ENCODE data around the gene ANO1. TPM values are rescaled to one million over a fixed set of nuclear protein-coding genes. Genes with fewer than 3 reads are reported as not detected.

Gene ANO1
- total RNA-seq, 1 experiment from 2014 or later, result 10.9 TPM

DNA sequence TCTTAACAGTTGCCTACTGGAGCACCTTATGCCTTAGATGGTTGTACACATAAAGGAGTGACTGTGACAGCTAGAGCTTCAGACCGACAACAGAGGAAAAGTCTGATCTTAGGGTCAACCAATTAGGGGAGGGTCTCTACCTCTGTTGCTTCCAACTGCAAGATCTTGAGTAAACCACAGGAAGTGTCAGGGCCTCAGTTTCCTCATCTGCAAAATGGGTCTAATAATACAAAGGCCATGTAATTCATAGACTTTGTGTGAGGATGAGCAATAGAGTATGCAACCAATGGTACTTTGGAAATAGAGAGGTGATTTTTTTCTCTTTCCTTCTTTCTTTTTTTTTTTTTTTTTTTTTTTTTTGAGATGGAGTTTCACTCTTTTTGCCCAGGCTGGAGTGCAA, 16.4 kb upstream of the ANO1 start:
- H2BK12ac ChIP-seq (ENCODE audit: insufficient read length, low read depth, low read length), result no peak overlapping the region
- H3K9ac ChIP-seq (ENCODE audit: extremely low read depth, insufficient read length, low read length), result no peak overlapping the region
- H3K4ac ChIP-seq (ENCODE audit: low read depth, low read length), result no peak overlapping the region
- Mint-ChIP-seq H3K27ac (no peak overlapping the region), H3K9me3 (peaks cover 13% of the 10 kb centered on the region in 2 experiments), H3K27me3 (ENCODE audit: low read depth) (peaks cover 19% of the 10 kb centered on the region), H3K4me1 (peaks cover 9 to 18% of the 10 kb centered on the region in 2 experiments; a peak in 3 of 4 replicates), H3K4me3 (no peak overlapping the region), H3K36me3 (ENCODE audit: insufficient read depth in 1 of 3, low read depth in 3 of 3) (peaks cover 0 to 12% (median 3%) of the 10 kb centered on the region in 3 experiments; a peak in 6 of 7 replicates)
- H3K56ac ChIP-seq (ENCODE audit: insufficient read length, low read depth, low read length), result no peak overlapping the region
- H3K79me2 ChIP-seq (ENCODE audit: insufficient read depth, low read length), result no peaks in the 10 kb centered on the region
- no peak overlapping the region for H4K8ac ChIP-seq (replicated peaks; ENCODE audit: insufficient read length, low read depth, low read length)
- no peak overlapping the region for H2AK5ac ChIP-seq (ENCODE audit: insufficient read length, low read length)
- no peaks in the 10 kb centered on the region for H3K27me3 ChIP-seq (ENCODE audit: insufficient read depth, low read length)
- H4K91ac ChIP-seq (ENCODE audit: insufficient read length, low read depth, low read length), result no peak overlapping the region
- no peaks in the 10 kb centered on the region for H3K79me1 ChIP-seq (ENCODE audit: insufficient read depth, low read depth, low read length, poor library complexity, severe bottlenecking)
- H3K4me2 ChIP-seq (ENCODE audit: insufficient read depth, insufficient read length, low read length), result no peak overlapping the region
- no peak overlapping the region for H2BK20ac ChIP-seq (ENCODE audit: low read depth, low read length, poor library complexity, severe bottlenecking)
- H3T11ph ChIP-seq (ENCODE audit: low read length), result no peak overlapping the region
- no peaks in the 10 kb centered on the region for H4K20me1 ChIP-seq (ENCODE audit: control insufficient read depth, insufficient read depth, insufficient read length)
- H2BK15ac ChIP-seq (ENCODE audit: low read depth, low read length), result no peak overlapping the region
- WGBS (ENCODE audit: extremely low coverage, insufficient read length, low lambda C conversion rate), result no CpG with 5 or more reads among the region's 1 CpG
- no peak overlapping the region for H3K27ac ChIP-seq (ENCODE audit: insufficient read length, low read depth, low read length)
- H3K23me2 ChIP-seq (ENCODE audit: insufficient read length, low read depth, low read length, poor library complexity, severe bottlenecking), result no peaks in the 10 kb centered on the region
- H3K14ac ChIP-seq (ENCODE audit: insufficient read depth, low read length), result no peak overlapping the region
- H3K18ac ChIP-seq (ENCODE audit: insufficient read length, low read depth, low read length), result no peak overlapping the region
- H3K4me1 ChIP-seq (ENCODE audit: insufficient read depth, low read length), result no peaks in the 10 kb centered on the region
- TF ChIP-seq, protein P1, sequence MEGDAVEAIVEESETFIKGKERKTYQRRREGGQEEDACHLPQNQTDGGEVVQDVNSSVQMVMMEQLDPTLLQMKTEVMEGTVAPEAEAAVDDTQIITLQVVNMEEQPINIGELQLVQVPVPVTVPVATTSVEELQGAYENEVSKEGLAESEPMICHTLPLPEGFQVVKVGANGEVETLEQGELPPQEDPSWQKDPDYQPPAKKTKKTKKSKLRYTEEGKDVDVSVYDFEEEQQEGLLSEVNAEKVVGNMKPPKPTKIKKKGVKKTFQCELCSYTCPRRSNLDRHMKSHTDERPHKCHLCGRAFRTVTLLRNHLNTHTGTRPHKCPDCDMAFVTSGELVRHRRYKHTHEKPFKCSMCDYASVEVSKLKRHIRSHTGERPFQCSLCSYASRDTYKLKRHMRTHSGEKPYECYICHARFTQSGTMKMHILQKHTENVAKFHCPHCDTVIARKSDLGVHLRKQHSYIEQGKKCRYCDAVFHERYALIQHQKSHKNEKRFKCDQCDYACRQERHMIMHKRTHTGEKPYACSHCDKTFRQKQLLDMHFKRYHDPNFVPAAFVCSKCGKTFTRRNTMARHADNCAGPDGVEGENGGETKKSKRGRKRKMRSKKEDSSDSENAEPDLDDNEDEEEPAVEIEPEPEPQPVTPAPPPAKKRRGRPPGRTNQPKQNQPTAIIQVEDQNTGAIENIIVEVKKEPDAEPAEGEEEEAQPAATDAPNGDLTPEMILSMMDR (conservative IDR thresholded peaks at IDR 0.05), result no peak
- H3K23ac ChIP-seq (ENCODE audit: insufficient read length, low read depth, low read length), result no peak overlapping the region
- no peak for DNase-seq
- no peak overlapping the region for H2BK120ac ChIP-seq (ENCODE audit: low read depth, low read length, poor library complexity, severe bottlenecking)
- no peak overlapping the region for H4K5ac ChIP-seq (ENCODE audit: insufficient read length, low read depth, low read length)
- no peak overlapping the region for H2AFZ ChIP-seq (ENCODE audit: low read length)
- no peak overlapping the region for H2BK5ac ChIP-seq (ENCODE audit: insufficient read length, low read length)
- H3K9me3 ChIP-seq (ENCODE audit: control insufficient read depth, low read depth, low read length), result no peaks in the 10 kb centered on the region

Measured in H9 (cell line).